ENCODE measurements around the gene NUP214. TPM values are rescaled to one million over a fixed set of nuclear protein-coding genes. Genes with fewer than 3 reads are reported as not detected.

The NUP214 gene
- total RNA-seq, 1 donor from 2014 or later: 51.5 TPM

GRCh38 chr9:131281119-131281965 is 156.0 kb downstream of the NUP214 start:
- Mint-ChIP-seq H3K4me1 (ENCODE audit: unreplicated experiment) (peaks cover 10% of the 10 kb centered on the region), H3K27me3 (ENCODE audit: unreplicated experiment) (peaks cover 22% of the 10 kb centered on the region), H3K36me3 (ENCODE audit: unreplicated experiment) (no peaks in the 10 kb centered on the region), H3K4me3 (ENCODE audit: unreplicated experiment) (peak overlapping the region; percentile 34), H3K9me3 (ENCODE audit: unreplicated experiment) (no peaks in the 10 kb centered on the region), H3K27ac (ENCODE audit: unreplicated experiment) (no peak overlapping the region)
- TF ChIP-seq, protein P1, sequence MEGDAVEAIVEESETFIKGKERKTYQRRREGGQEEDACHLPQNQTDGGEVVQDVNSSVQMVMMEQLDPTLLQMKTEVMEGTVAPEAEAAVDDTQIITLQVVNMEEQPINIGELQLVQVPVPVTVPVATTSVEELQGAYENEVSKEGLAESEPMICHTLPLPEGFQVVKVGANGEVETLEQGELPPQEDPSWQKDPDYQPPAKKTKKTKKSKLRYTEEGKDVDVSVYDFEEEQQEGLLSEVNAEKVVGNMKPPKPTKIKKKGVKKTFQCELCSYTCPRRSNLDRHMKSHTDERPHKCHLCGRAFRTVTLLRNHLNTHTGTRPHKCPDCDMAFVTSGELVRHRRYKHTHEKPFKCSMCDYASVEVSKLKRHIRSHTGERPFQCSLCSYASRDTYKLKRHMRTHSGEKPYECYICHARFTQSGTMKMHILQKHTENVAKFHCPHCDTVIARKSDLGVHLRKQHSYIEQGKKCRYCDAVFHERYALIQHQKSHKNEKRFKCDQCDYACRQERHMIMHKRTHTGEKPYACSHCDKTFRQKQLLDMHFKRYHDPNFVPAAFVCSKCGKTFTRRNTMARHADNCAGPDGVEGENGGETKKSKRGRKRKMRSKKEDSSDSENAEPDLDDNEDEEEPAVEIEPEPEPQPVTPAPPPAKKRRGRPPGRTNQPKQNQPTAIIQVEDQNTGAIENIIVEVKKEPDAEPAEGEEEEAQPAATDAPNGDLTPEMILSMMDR (IDR thresholded peaks at IDR 0.05): no peak
- no peak for DNase-seq (ENCODE audit: extremely low spot score, unreplicated experiment)

DNA sequence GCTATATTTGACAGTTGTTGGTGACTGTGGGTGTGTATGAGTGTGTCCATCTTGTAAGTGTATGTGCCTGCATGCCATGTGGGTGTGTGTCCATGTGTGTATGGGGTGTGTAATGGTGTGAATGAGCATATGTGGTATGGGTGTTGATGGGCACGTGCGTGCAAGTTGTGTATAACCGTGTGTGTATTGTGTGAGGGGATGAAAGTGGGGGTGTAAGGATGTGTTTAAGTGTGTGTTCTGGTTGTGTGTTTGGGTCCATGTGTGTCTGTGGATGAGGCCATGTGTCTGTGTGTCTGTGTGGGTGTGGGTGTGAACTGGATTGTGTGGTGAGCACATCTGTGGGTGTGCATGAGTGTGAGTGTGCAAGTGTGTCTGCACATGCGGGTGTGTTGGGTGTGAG is 156.8 kb downstream of the NUP214 start:
- H3K27me3 Mint-ChIP-seq (ENCODE audit: unreplicated experiment): peaks cover 22% of the 10 kb centered on the region

GRCh38 chr9:131282688-131283422 is 157.5 kb downstream of the NUP214 start:
- peaks cover 22% of the 10 kb centered on the region for H3K27me3 Mint-ChIP-seq (ENCODE audit: unreplicated experiment)
- H3K4me1 Mint-ChIP-seq (ENCODE audit: unreplicated experiment): peaks cover 10% of the 10 kb centered on the region
- no peak for DNase-seq (ENCODE audit: extremely low spot score, unreplicated experiment)
- H3K9me3 Mint-ChIP-seq (ENCODE audit: unreplicated experiment): no peaks in the 10 kb centered on the region
- H3K4me3 Mint-ChIP-seq (ENCODE audit: unreplicated experiment): peak overlapping the region; percentile 38
- H3K36me3 Mint-ChIP-seq (ENCODE audit: unreplicated experiment): no peaks in the 10 kb centered on the region
- TF ChIP-seq, protein P1 (IDR thresholded peaks at IDR 0.05): no peak
- no peak overlapping the region for H3K27ac Mint-ChIP-seq (ENCODE audit: unreplicated experiment)

More for the DNA sequence above, 156.8 kb downstream of the NUP214 start:
- Mint-ChIP-seq H3K4me3 (ENCODE audit: unreplicated experiment) (peak overlapping the region; percentile 34), H3K36me3 (ENCODE audit: unreplicated experiment) (no peaks in the 10 kb centered on the region), H3K4me1 (ENCODE audit: unreplicated experiment) (peaks cover 10% of the 10 kb centered on the region), H3K27ac (ENCODE audit: unreplicated experiment) (no peak overlapping the region), H3K9me3 (ENCODE audit: unreplicated experiment) (no peaks in the 10 kb centered on the region)
- no peak for DNase-seq (ENCODE audit: extremely low spot score, unreplicated experiment)
- TF ChIP-seq, protein P1 (IDR thresholded peaks at IDR 0.05): no peak

Other genes starting within 250 kb of the NUP214 start
- gene QRFP, start 228.8 kb upstream of the NUP214 start, total RNA-seq: not detected in 2 replicates
- 17.5 and 18.2 TPM in 2 replicates for gene FIBCD1, start 186.3 kb upstream of the NUP214 start, total RNA-seq
- 0.68 and 1.0 TPM in 2 replicates for gene LAMC3, start 116.4 kb upstream of the NUP214 start, total RNA-seq
- 26.3 and 31.1 TPM in 2 replicates for gene AIF1L, start 29.1 kb upstream of the NUP214 start, total RNA-seq
- gene FAM78A, start 150.9 kb downstream of the NUP214 start, total RNA-seq: 1.0 and 1.1 TPM in 2 replicates
- 0.68 and 0.73 TPM in 2 replicates for gene PLPP7, start 164.1 kb downstream of the NUP214 start, total RNA-seq

Data from osteocyte (in vitro differentiated cells).